NCI-H1417 (cell line): Measurements from ENCODE around the gene MAML2.
"Not testable (repeated sequence)": the region's sequence is repeated elsewhere in the genome, so short reads cannot be mapped to it uniquely, and the experiment has no call there.

Experiments used
- DNase-seq, 3 experiments: peaks; one replicate each; lab custom pipeline; 2025; lab: John Stamatoyannopoulos, UW

Gene MAML2

DNA sequence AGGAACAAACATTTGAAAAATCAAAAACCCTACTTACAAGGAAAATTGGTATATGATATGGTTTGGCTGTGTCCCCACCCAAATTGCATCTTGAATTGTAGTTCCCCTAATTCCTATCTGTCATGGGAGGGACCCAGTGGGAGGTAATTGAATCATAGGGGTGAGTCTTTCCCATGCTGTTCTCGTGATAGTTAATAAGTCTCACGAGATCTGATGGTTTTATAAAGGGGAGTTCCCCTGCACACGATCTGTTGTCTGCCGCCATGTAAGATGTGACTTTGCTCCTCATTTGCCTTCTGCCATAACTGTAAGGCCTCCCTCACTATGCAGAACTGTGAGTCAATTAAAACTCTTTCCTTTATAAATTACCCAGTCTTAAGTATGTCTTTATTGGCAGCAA, 74.5 kb downstream of the MAML2 start:
- DNase-seq = not testable (repeated sequence)

- DNase-seq = no peak
Observed at GRCh38 chr11:96267496-96268032, 75.4 kb downstream of the MAML2 start.

DNA sequence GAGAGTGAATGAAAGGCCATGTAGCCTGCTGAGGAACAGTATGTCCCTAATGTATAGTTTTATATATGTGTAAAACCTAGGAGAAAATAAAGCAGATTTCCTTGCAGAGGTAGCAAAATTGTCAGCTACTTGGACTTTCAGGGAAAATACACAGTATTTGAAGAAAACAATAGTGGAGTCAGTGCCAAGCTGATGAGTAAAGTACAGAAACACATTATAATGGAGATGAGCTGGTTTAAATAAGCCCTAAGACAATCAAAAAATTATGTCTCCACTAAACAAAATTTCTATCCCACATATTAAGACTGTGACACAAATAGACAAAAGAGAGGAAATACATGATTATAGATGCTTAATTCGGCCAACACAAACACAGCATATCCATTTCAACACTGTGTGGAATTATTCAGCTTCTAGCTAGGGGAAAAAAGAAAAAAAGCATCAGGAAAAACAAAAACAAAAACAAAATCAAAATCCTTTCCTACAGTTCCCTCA, 75.9 kb downstream of the MAML2 start:
- DNase-seq = no peak

- DNase-seq = no peak
Observed at GRCh38 chr11:96265972-96266371, 77.0 kb downstream of the MAML2 start.

DNA sequence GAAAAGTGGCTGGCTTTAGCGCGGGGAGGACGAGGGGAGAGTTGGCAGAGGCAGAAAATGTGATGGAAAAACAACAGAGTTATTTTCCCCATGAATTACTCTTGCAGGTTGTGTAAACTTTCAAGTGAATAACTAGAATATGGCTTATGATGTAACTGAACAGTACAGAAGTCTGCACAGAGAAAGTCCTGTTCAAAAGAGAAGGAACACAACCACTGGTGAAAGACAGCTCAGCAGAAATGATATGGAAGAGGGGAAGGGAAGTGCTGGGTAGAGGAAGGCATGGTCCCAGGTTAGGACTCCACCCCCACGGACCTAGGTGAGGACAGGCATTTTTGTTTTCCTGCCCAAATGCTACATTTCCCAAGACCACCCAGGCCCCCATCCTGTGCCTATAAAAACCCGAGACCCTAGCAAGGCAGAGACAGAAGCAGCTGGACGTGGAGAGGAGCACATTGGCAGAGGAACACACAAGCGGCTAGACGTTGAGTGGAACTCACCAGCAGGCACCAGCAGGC, 77.7 kb downstream of the MAML2 start:
- no peak for DNase-seq

DNA sequence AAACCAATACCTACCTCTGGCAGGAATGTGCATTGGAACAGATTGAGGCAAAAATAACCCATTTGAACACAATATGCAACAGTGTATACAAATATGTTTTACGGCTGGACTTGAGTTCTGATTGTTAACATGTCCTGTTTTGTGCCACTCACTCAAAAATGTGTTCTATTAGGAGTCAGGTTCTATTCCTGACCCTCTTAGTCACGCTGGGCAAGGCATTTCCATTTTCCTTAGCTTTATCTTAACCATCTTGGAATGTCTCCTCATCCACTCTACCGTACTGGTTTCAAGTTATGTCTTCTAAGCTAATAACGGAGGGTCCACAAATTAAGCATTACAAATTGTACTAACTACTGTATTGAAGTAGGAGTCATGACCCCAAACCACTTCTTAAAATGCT, 78.6 kb downstream of the MAML2 start:
- no peak for DNase-seq

- no peak for DNase-seq
Observed at GRCh38 chr11:96263238-96263763, 79.7 kb downstream of the MAML2 start.

DNA sequence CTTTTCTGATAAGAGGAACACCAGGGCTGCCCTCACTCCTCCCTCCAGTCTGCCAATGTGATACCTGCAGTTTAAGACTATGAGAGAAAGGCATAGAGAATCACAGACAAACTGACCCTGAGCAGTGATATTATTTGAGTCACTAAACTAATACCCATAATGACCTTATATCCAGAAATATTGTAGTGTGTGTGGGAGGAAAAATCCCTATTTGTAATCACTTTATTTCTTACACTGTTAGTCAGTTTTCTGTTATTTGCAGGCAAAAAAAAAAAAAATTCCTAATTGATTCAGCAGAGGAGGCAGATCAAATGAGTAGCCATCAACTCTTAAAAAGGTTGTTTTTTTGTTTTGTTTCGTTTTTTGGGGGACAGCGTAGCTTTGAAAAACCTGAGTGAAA, 82.5 kb downstream of the MAML2 start:
- no peak for DNase-seq

GRCh38 chr11:96260067-96260511, 82.9 kb downstream of the MAML2 start:
- peak in 1 of 3 experiments; percentile 5 for DNase-seq

- peak in 1 of 3 experiments; percentile 6 for DNase-seq
Observed at GRCh38 chr11:96259134-96259830, 83.7 kb downstream of the MAML2 start.

DNA sequence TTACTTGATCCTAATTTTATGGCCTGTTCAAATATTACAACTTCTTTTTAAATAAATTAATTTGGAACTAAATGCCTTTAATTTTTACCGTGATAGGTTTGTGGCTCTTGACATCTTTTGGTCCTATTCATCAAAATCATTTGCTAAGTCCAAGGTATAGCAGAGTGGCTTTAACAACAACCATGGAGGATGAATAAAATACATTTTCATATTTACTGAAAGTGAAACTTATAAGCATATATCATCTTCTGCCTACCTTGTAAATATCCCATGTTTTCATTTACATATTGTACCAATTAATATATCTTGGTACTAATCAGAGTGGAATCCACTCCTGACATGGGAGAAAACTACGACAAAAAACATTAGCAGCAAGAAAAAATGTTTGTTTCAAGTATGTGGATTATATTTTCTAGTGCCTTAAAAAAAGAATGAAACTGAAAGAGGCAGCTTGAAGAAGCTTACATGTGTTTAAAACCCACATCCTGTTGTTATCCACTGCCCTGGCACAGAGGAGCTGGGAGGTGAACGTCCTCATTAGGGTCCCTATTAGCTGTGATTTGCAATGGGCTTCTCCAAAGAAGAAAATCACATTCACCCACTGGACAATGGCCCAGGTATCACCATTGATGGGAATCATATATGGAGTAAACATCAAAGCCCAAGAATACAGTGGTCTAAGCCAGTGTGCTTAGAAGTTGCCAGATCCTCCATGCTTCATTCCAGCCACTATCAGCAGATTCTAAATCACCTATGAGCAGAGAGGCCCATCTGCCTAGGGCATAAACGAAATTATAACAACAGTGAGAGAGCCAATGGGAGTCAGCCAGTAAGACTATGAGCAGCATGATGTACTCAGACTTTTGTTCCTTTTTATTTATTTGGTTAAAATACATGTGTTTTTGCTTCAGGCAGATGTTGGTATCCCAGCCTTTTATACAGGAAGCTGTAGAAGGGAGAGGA, 84.7 kb downstream of the MAML2 start:
- DNase-seq = no peak

DNA sequence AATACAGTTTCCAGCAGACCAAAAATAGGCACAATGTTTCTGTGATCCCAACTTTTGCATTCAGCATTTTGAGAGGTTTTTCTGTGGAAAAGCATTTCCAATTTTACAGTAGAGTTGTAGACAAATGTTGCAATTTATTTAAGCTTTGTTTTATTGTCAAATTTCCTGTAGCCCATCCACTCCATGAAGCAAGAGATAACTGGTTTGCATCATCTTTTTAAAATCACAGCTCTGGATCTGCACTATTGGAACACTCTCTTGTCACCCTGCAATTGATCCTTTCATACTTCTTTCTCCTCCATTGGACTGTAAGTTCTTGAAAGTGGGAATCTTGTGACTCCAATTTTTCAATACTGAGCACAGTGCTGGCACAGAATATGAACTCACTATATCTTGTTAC, 86.0 kb downstream of the MAML2 start:
- no peak for DNase-seq

DNA sequence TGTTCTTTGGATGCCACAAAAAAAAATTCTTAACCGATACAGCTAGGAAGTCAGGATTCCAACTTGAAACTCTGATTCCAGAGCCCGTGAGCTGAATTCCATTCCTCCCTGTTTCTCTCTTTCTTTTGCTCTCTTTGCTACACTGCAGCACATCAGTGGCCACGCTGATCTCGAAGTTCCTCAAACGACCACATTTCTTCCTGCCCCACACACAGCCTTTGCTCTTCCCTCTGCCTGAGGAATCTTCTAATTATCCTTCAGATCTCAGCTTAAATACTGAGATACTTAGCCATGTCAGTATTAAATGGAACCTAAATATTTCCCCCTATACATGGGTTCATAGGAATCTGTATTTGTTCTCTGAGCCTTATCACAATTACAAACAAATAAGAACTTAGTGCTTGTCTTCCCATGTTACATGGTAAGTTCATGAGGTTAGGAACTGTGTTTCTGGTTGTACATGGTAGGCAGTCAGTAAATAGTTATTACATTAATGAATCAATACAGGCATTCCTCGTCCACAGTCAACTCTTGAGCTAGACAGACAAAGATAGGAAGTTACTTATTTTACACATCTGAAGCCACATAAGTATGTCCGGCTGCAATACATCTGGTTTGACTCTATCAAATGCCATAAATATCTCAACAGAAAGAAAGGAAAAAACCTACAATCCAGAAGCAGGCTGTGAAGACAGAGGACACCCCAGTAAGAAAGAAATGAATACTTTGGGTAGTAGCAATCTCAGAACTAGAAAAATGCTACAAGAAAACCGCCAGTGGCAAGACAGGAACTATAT, 86.6 kb downstream of the MAML2 start:
- no peak for DNase-seq

- DNase-seq = no peak
Observed at GRCh38 chr11:96254854-96255253, 88.1 kb downstream of the MAML2 start.

DNA sequence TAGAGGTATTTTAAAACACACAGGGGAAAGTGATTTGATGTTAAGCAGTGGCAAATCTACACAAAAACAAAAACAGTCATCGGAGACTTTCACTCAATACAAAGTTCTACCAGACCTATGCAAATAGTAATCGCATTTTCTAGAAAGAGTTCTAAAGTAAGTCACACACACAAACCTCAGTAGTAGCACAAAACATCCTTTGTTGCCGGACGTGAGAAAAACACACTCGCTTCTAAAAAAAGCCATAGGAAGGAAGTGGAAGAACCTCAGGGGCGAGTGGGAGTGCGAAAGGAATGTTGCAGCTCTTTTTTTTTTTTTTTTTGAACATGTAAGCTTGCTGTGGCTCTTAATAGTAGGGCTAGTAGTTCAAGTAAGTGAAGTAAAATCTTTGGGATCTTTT, 88.9 kb downstream of the MAML2 start:
- DNase-seq = no peak

DNA sequence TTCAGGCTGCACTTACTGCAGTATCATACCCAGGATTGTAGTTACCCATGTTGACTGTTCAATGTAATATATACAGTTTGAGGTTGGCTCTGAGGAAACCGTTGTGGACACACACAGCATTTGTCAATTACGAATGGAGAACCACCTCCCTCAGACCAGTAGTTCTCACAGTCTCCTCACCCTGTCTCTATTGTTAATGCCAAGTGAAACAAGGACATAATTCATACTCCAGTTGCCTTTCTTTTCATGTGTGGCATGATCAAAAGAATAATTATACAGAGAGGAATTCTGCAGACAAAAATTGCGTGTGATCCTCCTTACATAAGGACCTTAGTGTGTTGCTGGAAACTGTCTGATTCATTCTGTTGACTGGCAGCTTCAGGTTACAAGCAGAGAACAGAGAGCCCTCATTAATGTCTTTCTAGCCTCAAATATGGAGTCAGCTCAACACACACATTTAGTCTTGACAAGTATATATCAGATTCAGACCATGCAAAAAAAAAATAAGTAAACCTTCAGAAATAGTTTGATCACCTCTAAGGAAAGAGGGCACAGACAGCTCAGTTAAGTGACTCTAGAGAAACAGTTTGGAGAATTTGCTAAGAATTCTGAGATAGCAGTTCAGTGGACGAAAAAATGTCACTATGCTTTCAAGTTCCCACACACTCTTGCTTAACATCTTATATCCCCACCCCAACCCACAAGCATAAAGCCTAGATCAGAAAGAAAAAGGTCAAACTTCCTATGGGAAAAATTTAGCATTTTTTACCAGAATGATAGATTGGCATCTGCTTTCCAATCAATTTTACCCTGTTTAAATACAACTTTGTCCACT, 96.1 kb downstream of the MAML2 start:
- peak; percentile 20 to 71 (median 42) for DNase-seq

DNA sequence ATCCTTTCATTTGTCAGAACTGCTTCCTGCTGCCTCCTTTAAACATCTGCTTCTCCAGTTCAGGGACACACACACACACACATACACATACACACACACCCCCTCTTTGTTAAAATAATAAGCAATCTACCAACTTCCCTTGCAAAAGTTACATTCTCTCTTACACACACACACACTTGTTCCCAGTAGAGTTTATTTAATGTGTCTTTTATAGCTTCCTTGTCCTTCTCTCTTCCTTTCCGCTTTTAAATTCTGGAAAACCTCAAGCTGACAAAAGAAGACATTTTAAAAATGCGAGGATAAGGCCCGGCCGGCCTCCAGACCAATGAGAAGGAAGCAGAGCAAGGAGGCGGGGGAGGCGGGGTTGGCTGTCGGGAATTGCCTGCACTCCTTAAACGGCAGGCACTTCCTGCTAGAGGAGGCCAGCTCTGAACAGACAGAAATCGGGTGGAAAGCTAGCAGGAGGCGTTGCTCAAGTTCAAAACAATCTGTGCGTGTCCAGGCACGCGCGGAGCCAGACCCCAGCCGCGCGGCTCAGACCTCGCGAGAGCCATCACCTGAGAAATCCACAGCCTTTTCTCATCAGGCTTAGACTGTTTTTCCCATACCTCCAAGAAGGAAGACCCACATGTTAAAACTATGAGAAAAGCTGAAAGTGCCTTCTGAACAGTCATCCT, 99.9 kb downstream of the MAML2 start:
- peak; percentile 90 to 97 (median 95) for DNase-seq

GRCh38 chr11:96242191-96242847, 100.7 kb downstream of the MAML2 start:
- DNase-seq = no peak

- DNase-seq = peak in 2 of 3 experiments; percentile 2 to 19
Observed at GRCh38 chr11:96241331-96241841, 101.6 kb downstream of the MAML2 start.
